COLO829 (cell line): ENCODE measurements around the gene TEX22.

ENCODE experiments used
- DNase-seq: peaks from one replicate; pipeline ENCODE4 v3.0.0; 2012; ENCODE audit warnings: low spot score

The TEX22 gene

GRCh38 chr14:105400016-105400415 lies 1.7 kb downstream of the TEX22 start:
- no peak for DNase-seq

- DNase-seq, result no peak
Measured at GRCh38 chr14:105401699-105402098, 3.4 kb downstream of the TEX22 start.

GRCh38 chr14:105408592-105408991 lies 10.3 kb downstream of the TEX22 start:
- DNase-seq, result no peak

- DNase-seq, result no peak
Measured at GRCh38 chr14:105409364-105409763, 11.0 kb downstream of the TEX22 start.

GRCh38 chr14:105410642-105411016 lies 12.3 kb downstream of the TEX22 start:
- no peak for DNase-seq

GRCh38 chr14:105411017-105411941 lies 12.9 kb downstream of the TEX22 start:
- DNase-seq, result peak; percentile 52

GRCh38 chr14:105411985-105412770 lies 13.8 kb downstream of the TEX22 start:
- no peak for DNase-seq

GRCh38 chr14:105412771-105413543 lies 14.6 kb downstream of the TEX22 start:
- DNase-seq, result no peak

- DNase-seq, result no peak
Measured at GRCh38 chr14:105413544-105413886, 15.2 kb downstream of the TEX22 start.

GRCh38 chr14:105414456-105415371 lies 16.4 kb downstream of the TEX22 start:
- peak; percentile 28 for DNase-seq

- DNase-seq, result no peak
Measured at GRCh38 chr14:105415481-105416428, 17.4 kb downstream of the TEX22 start.

GRCh38 chr14:105416671-105417070 lies 18.3 kb downstream of the TEX22 start:
- DNase-seq, result no peak

- DNase-seq, result no peak
Measured at GRCh38 chr14:105417690-105418121, 19.4 kb downstream of the TEX22 start.

GRCh38 chr14:105418269-105419194 lies 20.2 kb downstream of the TEX22 start:
- no peak for DNase-seq

- DNase-seq, result peak; percentile 29
Measured at GRCh38 chr14:105419195-105420091, 21.1 kb downstream of the TEX22 start, which contains the start of gene MTA1. Gene MTA1, plus strand, starts transcription at chr14:105419827. Its CDS starts 209 bp downstream, at chr14:105420036.

GRCh38 chr14:105420101-105420973 lies 22.0 kb downstream of the TEX22 start:
- no peak for DNase-seq
